H54 (cell line): Measurements from ENCODE around the gene LPP.

Experiments
- DNase-seq: peaks from one replicate; pipeline ENCODE4 v3.0.0; 2011; ENCODE audit warnings: low spot score, mixed read lengths; ENCODE audit not compliant: insufficient read length
- FAIRE-seq: peaks from 3 replicates; lab custom pipeline; 2011; peaks lifted over from hg19 to GRCh38; lab: Jason Lieb, UNC
- POLR2A ChIP-seq: IDR thresholded peaks from 2 replicates; pipeline ENCODE4 v1.6.1; 2011; ENCODE audit warnings: low read depth, mild to moderate bottlenecking, low read length

The LPP gene

GRCh38 chr3:188721312-188721711 lies 567.4 kb downstream of the LPP start:
- no peak for DNase-seq
- no peak for FAIRE-seq
- TF ChIP-seq POLR2A = no peak

GRCh38 chr3:188721990-188722389 lies 568.0 kb downstream of the LPP start:
- DNase-seq (no peak), FAIRE-seq (no peak)
- no peak for TF ChIP-seq POLR2A

GRCh38 chr3:188722963-188723362 lies 569.0 kb downstream of the LPP start:
- no peak for FAIRE-seq
- no peak for DNase-seq
- TF ChIP-seq POLR2A = no peak

- FAIRE-seq (no peak), DNase-seq (no peak)
- TF ChIP-seq POLR2A = no peak
These were observed 573.1 kb downstream of the LPP start for GRCh38 chr3:188727052-188727451.

- no peak for TF ChIP-seq POLR2A
- FAIRE-seq (no peak), DNase-seq (no peak)
These were observed 574.5 kb downstream of the LPP start for GRCh38 chr3:188728371-188728896.

- FAIRE-seq = no peak
- DNase-seq = no peak
- TF ChIP-seq POLR2A = no peak
These were observed 575.5 kb downstream of the LPP start for GRCh38 chr3:188729422-188729821.

- no peak for TF ChIP-seq POLR2A
- no peak for FAIRE-seq
- DNase-seq = no peak
These were observed 580.4 kb downstream of the LPP start for GRCh38 chr3:188734395-188734794.

- no peak for TF ChIP-seq POLR2A
- FAIRE-seq (no peak), DNase-seq (no peak)
These were observed 585.6 kb downstream of the LPP start for GRCh38 chr3:188739511-188739910.

GRCh38 chr3:188740010-188740409 lies 586.1 kb downstream of the LPP start:
- FAIRE-seq (peak; percentile 6), DNase-seq (no peak)
- no peak for TF ChIP-seq POLR2A

- TF ChIP-seq POLR2A = no peak
- DNase-seq = no peak
- no peak for FAIRE-seq
These were observed 589.0 kb downstream of the LPP start for GRCh38 chr3:188742755-188743550.

GRCh38 chr3:188744166-188744565 lies 590.2 kb downstream of the LPP start:
- no peak for FAIRE-seq
- DNase-seq = no peak
- no peak for TF ChIP-seq POLR2A

GRCh38 chr3:188745031-188745430 lies 591.1 kb downstream of the LPP start:
- FAIRE-seq = no peak
- DNase-seq = no peak

GRCh38 chr3:188746291-188746783 lies 592.4 kb downstream of the LPP start:
- FAIRE-seq = no peak
- no peak for TF ChIP-seq POLR2A
- DNase-seq = no peak

More at GRCh38 chr3:188745031-188745430, 591.1 kb downstream of the LPP start:
- TF ChIP-seq POLR2A = no peak

- FAIRE-seq = no peak
- DNase-seq = no peak
- TF ChIP-seq POLR2A = no peak
These were observed 593.5 kb downstream of the LPP start for GRCh38 chr3:188747489-188747888.
